NCI-H187 (cell line): ENCODE results near the gene KLHL22.
A peak's percentile ranks its signal among the peaks of the same experiment; 100 is the strongest.
"Not testable (repeated sequence)": the region's sequence is repeated elsewhere in the genome, so short reads cannot be mapped to it uniquely, and the experiment has no call there.

Experiments
- DNase-seq, 2 experiments: peaks; one replicate each; lab custom pipeline; 2025; lab: John Stamatoyannopoulos, UW

KLHL22 gene

GRCh38 chr22:20504293-20504922, 8.8 kb upstream of the KLHL22 start:
- not testable (repeated sequence) for DNase-seq

DNA sequence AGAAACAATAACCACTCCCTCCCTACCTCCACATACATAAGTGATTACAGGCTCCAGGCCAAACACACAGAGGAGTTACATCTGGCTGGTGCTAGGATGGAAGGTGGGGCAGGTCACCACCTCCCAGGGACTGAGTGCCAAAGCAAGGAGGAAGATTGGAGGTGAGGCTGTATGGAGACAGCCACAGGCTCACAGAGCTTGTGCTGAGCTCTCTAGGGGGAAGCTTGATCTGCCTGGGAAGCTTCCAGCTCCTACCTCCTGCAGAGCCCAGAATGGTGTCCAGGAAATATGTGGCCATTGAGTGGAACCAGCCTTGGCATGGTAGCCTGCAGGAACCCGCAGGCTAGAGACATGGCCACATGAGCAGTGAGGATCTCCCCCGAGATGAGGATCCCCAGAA, 8.2 kb upstream of the KLHL22 start:
- no peak for DNase-seq

DNA sequence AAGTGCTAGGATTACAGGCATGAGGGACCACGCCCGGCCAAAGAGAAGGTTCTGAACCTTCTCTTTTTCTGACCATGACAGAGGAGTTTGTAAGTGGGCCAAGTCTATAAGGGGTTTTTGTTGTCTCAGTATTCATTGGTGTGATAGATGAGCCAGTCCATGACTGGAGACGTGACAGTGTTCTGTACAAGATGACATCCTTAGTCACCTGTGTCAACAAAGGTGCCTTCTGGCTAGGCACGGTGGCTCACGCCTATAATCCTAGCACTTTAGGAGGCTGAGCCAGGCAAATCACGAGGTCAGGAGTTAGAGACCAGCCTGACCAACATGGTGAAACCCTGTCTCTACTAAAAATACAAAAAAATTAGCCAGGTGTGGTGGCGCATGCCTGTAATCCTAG, 4.2 kb upstream of the KLHL22 start:
- no peak for DNase-seq

DNA sequence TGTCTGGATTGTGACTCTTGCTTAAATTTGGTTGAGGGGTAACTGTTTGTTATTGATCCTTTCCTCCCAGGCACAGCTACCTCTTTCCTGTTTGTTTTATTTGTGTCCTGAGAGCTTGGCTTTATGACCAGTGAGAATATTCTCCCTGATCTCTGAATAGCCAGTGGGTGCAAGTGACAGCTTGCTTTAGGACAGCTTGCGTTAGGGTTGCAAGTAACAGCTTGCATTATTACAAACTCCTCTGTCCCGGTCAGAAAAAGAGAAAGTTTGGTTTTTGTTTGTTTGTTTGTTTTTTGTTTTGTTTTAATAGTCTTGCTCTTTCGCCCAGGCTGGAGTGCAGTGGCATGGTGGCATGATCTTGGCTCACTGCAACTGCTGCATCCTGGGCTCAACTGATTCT, 3.3 kb upstream of the KLHL22 start:
- no peak for DNase-seq

GRCh38 chr22:20497426-20497825, 1.8 kb upstream of the KLHL22 start:
- DNase-seq, result no peak

GRCh38 chr22:20495861-20496681, 476 bp upstream of the KLHL22 start:
- peak; percentile 73 to 85 for DNase-seq

DNA sequence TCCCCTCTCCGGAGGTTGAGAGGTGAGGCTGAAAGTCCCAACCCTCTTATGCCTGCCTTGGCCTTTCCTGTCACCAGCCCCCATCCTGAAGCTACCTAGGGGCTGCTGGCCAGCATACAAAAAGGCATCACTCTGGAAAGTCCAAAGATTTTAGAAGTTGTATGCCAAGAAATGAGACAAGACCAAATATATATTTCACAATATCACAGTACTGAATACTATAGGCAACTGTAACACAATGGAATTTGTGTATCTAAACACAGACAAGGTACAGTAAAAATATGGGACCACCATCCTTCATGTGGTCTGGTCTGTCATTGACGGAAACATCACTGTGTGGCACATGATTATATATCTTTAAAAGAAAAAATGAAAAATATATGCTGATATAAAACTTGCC, 4.2 kb downstream of the KLHL22 start:
- DNase-seq, result no peak

DNA sequence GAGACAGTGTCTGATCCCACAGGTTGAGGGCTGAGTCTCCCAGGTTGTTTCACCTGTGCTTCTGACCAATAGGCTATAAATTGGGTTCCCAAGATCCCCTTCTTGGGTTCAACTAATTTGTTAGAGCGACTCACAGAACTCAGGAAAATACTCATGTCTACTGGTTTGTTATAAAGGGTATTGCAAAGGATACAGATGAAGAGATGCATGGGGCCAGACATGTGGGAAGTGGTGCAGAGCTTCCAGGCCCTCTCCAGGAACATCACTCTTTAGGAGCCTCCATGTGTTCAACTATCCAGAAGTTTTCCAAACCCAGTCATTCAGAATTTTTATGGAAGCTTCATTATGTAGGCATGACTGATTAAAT, 4.7 kb downstream of the KLHL22 start:
- no peak for DNase-seq

DNA sequence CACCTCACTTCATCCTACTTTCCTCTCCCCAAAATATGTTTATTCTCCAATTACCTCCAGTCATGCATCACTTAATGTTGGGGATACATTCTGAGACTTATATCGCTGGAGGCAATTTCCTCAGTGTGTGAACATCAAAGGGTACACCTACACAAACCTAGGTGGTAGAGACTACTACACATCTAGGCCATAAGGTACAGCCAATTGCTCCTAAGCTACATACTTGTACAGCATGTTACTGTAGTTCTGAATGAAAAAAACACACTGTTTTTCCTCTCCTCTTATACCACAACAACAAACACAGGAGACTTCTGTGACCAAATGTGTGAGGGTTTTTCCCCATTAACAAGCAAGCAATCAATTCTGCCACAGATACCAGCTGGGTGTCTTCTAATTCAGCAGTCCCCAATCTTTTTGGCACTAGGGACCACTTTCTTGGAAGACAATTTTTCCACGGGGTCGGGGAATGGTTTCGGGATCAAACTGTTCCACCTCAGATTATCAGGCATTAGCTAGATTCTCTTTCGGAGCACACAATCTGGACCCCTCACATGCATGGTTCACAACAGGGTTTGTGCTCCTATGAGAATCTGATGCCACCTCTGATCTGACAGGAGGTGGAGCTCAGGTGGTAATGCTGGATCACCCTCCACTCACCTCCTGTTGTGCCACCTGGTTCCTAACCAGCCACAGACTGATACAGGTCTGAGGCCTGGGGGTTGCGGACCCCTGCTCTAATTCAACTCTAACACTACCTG, 5.2 kb downstream of the KLHL22 start:
- DNase-seq, result no peak

GRCh38 chr22:20488946-20489345, 6.6 kb downstream of the KLHL22 start:
- no peak for DNase-seq

DNA sequence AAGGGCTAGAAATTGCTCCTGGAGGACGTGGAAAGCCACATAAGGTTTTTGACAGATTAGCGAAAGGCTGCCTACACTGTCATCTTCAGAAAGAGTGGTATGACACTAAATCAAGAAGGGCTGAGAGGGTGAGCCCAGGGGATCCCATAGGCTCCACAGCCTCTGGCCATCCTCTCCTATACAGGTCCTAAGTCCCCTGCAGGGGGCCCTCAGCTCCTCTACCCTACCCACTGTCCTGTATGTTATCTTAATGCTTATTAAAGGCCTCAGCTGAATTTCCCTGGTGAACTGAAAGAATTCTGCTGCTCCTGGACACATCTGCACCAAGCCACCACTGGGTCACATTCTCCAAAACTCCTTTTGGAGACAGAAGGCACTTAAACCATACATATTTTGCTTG, 7.9 kb downstream of the KLHL22 start:
- DNase-seq, result no peak

GRCh38 chr22:20486229-20486628, 9.4 kb downstream of the KLHL22 start:
- DNase-seq, result no peak

DNA sequence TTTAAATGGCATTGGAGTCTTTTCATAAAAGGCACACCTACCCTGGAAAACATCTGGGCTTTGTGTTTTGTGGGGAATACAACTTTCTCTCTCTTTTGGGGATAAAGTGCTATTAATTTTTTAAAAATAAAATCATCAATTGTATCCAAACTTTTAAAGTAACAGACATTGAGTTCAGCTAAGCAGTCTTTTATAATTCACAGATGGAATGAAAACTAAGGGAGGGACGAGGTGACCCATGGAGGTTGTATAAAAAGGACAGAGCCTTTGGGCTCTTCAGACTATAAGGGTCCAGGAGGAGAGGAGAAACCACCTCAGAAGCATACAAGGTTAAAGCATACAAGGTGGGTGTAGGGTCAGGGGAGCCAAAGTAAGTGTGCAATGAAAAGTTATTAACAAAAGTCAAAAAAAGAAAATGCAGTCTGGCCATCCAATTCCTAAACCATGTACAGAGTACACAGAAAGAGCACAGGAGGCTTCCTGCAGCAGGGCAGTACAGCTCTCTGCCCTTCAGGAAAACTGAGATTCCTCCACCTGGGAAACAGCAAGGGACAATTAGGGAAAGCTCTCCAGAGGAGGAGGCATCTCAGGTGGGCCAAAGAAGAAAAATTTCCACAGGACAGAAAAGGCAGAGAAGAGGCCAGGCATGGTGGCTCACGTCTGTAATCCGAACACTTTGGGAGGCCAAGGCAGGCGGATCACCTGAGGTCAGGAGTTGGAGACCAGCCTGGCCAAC, 10.5 kb downstream of the KLHL22 start:
- DNase-seq, result no peak

GRCh38 chr22:20483771-20484170, 11.8 kb downstream of the KLHL22 start:
- DNase-seq, result no peak

- not testable (repeated sequence) for DNase-seq
Observed at GRCh38 chr22:20483143-20483506, 12.5 kb downstream of the KLHL22 start.

GRCh38 chr22:20479612-20480196, 15.9 kb downstream of the KLHL22 start:
- no peak for DNase-seq

DNA sequence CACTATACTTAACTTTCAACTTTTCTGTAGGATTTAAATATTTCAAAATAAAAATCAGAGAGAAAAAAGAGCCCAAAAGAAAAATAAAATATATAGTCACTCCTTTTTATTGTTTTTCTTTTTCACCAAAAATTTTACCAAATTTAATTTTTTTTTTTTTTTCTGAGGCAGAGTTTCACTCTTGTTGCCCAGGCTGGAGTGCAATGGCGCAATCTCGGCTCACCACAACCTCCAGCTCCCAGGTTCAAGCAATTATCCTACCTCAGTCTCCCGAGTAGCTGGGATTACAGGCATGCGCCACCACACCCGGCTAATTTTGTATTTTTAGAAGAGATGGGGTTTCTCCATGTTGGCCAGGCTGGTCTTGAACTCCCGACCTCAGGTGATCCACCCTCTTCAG, 17.5 kb downstream of the KLHL22 start:
- DNase-seq, result not testable (repeated sequence)

DNA sequence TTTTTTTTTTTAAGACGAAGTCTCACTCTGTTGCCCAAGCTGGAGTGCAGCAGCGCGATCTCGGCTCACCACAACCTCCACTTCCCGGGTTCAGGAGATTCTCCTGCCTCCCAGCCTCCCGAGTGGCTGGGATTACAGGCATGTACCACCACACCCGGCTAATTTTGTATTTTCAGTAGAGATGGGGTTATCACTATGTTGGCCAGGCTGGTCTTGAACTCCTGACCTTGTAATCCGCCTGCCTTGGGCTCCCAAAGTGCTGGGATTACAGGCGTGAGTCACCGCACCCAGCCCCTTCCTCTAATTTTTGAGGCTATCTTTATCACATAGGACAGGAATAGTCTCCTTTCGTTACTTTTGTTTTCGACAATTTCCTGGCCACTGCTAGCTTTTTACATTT, 20.0 kb downstream of the KLHL22 start:
- not testable (repeated sequence) for DNase-seq

- no peak for DNase-seq
Observed at GRCh38 chr22:20475115-20475436, 20.5 kb downstream of the KLHL22 start.

DNA sequence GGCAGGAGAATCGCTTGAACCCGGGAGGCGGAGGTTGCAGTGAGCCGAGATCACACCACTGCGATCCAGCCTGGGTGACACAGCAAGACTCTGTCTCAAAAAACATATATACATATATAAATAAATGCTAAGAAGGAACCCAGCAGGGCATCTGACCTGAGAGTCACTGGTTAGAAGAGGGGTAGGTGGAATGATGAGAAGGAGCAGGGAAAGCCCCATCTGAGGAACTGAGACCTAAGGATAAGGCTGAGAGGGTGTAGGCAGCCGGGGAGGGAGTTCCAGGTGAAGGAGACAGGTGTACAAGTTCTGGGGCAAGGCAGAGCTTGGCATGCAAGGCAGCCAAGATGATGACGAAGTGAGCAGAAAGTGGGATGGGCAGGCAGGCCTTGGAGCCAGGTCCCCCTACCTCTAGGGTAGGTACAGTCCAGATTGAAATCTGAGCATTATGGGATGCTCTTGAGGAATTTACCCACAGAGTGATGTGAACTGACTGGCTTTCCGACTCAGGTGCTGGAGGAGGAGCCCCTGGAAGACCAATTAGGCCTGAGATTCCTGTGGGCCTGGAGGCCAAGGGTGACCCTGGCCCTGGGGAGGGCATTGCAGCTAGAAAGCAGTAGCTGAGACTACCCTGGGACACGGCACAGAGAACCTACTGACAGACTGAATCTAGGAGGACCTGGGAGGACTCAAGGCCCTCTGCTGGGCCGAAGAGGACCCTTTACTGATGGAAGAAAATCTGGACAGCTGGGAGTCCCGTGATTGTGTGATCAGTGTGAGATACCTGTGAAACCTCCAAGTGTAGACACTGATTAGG, 22.8 kb downstream of the KLHL22 start:
- no peak for DNase-seq

- no peak for DNase-seq
Observed at GRCh38 chr22:20471126-20471833, 24.3 kb downstream of the KLHL22 start.
